OCI-M2 (cell line): ENCODE results near the gene GSDMA.
"Not testable (repeated sequence)": the region's sequence is repeated elsewhere in the genome, so short reads cannot be mapped to it uniquely, and the experiment has no call there.

Source experiments
- DNase-seq: peaks from one replicate; lab custom pipeline; 2025; ENCODE audit not compliant: unreplicated experiment; lab: John Stamatoyannopoulos, UW

The GSDMA gene

DNA sequence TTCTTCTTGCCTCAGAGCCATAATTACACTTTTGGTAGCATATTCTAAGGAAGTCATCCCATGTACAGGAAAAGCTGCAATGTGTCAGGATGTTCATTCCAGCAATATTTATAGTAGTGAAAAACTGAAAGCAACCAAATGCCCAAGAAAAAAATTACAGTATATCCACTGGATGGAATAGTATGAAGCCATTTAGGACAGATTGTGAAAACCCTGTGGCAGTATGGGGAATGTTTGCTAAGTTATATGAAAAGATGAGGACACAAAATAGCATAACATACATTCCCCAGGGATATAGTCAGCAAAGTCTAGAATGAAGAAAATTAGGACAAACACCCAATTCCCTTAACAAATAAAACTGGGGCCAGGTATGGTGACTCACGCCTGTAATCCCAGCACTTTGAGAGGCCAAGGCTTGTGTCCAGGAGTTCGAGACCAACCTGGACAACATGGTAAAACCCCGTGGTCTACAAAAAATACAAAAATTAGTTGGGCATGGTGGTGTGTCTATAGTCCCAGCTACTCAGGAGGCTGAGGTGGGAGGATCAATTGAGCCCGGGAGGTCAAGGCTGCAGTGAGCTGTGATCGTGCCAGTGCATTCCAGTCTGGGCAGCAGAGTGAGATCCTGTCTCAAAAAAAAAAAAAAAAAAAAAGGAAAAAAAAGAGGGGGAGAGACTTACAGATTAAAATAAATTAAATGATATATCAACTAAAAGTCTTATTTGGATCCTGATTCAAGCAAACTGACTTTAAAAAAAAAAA, 33.0 kb upstream of the GSDMA start:
- no peak for DNase-seq

DNA sequence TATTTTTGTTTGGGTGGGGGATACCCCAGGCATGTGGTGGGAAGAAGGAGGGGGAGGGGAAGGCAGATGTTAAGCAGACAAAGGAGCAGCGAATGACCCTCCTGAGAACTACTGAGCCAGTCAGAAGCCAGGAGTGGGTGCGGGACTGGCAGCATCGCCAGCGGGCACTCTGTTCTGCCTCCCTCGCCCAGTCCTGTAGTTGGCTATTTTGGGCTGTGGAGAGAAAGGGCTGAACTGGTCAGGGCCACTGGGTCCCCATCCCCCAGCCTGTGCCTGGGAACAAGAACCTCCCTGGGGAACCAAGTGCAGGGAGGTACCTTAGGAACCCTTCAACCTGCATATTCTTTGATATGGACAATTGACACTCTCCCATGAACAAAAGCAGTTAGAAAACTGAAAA, 28.9 kb upstream of the GSDMA start:
- DNase-seq: no peak

DNA sequence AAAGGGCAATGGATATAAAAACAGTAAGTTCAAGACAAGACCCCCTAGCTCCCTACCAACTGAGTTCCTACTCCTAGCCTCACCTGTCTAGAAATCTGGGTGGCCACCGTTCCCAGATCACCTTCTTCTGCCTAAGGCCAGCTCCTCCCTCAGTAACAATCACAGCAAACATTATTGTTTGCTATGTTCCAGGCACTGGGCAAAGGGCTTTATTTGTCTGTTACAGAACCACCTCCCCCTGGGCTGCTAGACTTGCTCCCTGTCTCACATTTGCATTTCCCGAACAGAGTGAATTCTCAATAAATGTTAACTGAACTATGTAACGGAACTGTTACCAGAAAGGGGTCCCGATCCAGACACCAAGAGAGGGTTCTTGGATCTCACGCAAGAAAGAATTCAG, 28.5 kb upstream of the GSDMA start:
- DNase-seq: no peak

DNA sequence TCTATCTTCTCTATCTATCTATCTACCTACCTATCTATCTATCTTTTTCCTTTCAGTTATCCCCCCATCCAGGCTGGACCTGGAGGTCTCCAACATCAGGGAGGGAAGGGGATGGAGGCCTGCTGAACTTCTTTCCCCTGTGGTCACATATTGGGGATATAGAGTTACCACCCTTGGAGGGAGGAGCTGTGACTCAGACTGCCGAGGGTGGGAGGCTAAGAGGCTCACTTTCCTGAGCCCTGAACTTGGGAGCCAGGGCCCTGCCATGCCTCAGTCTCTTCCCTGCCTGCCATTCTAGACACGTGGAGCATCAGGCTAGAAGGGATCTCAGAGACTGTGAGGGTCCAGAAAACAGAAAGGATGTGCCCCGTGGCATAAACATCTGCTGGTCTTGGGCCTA, 26.9 kb upstream of the GSDMA start:
- no peak for DNase-seq

DNA sequence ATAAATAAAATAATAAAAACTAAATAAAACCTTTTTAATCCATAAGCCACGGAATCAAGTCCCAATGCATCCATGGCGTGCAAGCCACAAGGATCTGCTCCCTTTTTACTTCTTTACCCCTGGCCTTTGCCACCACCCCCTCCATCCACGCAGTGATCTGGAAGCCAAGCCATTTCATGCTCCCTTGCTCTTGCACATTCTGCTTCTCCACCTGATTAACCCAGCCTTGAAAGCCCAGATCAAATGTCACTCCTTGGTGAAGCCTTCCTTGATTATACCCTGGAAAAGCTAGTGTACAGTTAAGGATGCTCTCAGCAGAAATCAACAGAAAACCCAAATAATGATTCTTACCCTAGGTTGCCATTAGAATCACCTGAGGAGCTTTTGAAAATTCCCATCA, 25.4 kb upstream of the GSDMA start:
- no peak for DNase-seq

DNA sequence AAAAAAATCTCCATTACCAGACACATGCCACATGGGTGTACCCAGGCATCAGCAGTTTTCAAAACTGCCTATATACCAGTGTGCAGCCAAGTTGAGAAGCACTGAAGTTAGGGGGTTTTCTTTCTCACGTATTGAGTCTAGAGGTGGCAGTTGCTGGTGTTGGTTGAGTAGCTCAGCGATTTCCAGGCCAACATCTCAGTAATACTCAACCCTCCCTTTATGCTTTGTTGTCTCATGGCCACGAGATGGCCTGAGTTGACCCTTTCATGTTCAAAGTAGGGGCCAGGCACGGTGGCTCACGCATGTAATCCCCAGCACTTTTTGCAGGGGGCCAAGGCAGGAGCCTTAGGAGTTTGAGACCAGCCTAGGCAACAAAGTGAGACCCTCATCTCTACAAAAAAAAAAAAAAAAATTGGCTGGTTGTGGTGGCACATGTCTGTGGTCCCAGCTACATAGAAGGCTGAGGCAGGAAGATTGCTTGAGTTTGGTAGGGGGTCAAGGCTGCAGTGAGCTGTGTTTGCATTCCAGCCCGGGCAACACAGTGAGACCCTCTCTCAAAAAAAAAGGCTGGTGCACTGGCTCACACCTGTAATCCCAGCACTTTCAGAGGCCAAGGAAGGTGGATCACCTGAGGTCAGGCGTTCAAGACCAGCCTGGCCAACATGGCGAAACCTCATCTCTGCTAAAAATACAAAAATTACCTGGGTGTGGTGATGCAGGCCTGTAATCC, 24.5 kb upstream of the GSDMA start:
- no peak for DNase-seq

DNA sequence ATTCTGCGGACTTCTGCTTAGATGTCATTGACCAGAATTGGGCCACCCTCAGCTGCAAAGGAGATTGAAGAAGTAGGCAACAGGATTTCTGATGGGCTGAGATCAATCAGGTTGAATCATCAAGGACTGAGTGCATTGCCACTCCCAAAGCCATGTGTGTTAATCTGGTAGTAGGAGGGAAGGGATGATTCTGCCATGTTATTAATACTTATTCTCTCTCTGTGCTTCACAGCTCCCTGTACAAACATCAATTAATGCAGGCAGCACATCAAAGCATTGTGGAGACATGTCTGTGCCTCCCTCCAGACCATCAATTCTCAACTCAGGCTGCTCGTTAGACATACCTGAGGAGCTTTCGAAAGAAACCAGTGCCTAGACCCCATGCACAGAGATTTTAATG, 23.7 kb upstream of the GSDMA start:
- no peak for DNase-seq

DNA sequence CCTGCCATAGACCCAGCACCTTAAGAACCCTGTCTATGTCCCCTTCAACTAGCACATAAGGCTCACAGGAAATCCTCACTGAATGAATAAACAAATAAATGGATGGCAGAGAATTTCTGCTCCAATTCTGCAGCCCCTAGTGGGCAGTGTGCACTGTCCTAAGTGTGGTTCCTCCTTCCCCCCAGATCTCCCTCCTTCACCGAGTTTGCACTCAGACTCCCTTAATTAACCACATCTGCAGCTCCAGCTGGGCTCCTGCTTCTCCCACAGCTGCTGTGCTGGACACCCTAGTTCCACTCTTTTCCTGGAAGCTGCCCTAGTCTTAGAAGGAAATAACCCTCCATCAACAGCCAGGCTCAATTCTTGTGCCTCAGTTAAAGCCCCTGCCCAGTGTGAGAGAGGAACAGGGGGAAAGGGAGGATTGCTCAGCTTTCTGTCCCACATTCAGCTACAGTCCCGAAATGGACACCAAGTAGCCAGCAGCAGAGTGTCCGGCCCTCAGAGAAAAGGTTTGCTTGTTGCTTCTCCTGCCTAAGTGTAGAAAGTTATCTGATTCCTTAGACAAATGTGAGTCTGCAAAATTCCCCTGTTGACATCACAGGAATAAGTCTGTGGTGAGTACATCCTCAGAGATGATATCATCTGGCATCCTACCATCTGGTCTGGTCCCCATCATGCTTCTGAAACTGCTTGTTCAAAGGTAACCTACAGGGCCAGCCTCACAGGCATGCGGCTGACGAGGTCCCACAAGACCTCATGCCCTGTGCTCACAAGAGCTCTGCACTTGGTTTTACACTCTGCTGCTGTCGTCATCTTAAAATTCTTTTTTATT, 23.0 kb upstream of the GSDMA start:
- no peak for DNase-seq

DNA sequence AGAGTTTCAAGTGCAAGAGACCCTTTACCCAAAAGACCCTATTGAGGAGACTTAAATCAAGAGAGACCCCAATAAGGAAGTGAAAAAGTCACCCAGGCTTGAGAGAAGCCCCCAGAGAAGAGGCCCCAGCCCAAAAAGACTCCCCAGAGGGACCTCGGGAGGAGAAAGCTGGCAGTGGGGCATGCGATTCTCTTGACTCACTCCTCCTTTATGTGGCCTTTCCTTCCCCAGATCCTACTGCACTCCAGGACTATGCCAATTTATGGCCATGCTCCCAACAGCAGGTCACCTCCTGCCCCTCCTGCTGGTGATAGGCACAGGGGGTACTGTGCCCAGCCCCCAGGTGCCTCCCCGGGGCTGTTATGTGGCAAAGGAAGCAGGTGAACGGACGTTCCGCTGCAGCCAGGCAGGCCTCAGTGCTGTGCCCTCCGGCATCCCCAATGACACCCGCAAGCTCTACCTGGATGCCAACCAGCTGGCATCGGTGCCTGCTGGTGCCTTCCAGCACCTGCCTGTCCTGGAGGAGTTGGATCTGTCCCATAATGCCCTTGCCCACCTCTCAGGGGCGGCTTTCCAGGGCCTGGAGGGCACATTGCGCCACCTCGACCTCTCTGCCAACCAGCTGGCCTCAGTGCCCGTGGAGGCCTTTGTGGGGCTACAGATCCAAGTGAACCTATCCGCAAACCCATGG, 19.0 kb upstream of the GSDMA start:
- DNase-seq: no peak

DNA sequence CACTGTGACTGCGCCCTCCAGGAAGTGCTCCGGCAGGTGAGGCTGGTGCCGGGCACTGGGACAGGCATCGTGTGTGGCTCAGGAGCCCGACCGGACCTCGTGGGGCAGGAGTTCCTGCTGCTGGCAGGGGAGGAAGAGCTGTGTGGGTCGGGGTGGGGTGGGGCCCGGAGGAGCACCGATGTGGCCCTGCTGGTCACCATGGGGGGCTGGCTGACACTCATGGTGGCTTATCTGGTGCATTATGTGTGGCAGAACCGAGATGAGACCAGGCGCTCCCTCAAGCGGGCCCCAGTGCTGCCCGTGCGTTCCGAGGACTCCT, 18.5 kb upstream of the GSDMA start:
- no peak for DNase-seq

DNA sequence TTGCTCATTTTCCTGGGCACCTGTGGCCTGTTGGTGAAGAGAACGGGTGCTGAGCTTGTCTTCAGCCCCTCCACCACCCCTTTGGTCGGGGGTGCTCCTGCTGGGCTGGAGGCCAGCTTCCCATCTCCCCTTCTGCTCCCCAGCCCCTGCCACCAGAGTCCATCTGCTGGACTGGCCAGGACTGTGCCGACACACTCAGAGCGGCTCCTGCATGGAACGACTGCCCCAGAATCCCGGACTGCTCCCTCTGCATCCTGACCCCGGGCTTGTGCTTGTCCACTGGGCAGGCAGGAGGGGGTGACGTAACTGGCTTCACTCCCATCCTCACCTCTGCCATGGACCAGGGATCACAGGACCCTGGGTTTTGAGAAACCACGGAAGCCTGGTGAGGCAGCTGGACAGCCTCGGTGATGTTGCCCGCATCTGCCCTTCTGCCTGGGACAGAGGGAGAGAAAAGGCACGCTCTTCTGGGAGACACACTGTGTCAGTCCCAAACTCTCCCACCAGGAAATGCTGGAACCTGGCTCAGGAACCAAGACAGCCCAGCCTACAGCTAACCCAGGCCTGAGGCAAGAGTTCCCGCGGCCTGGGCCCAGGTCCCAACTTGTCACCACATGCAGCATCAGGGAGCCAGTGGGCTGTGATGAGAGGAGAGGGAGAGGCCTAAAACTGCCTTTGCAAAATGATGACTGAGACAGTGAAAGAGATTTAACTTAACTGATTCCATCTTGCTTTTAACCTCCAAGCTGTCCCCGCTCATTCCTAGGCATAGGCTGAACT, 16.1 kb upstream of the GSDMA start:
- no peak for DNase-seq

DNA sequence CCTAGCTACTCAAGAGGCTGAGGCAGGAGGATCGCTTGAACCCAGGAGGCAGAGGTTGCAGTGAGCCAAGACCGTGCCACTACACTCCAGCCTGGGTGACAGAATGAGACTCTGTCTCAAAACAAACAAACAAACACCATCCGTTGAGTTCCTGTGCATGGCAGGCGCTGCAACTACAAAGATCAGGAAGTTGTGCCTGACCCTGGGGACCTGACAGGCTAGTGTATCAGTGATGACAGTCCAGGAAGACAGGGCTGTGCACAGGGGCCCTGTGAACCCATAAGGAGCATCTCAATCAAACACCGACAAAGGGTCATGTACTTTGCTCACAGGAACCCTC, 14.3 kb upstream of the GSDMA start:
- not testable (repeated sequence) for DNase-seq

DNA sequence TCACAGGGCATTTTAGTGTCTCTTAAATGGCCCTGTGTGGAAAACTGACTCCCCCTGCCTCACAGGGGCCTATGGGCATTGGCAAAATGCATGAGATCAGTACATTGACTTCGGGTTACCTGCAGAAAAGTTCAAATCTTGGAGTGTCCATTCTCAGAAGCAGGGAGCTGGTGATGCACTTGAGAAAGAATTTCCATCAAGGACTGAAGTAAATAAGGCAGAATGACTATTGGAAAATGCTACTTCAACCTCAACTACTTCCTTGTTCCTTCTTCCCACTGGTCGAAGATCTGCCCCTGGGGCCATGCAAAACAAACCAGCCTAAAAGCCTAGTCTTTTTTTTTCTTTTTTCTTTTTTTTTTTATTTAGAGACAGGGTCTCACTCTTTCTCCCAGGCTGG, 13.8 kb upstream of the GSDMA start:
- no peak for DNase-seq

DNA sequence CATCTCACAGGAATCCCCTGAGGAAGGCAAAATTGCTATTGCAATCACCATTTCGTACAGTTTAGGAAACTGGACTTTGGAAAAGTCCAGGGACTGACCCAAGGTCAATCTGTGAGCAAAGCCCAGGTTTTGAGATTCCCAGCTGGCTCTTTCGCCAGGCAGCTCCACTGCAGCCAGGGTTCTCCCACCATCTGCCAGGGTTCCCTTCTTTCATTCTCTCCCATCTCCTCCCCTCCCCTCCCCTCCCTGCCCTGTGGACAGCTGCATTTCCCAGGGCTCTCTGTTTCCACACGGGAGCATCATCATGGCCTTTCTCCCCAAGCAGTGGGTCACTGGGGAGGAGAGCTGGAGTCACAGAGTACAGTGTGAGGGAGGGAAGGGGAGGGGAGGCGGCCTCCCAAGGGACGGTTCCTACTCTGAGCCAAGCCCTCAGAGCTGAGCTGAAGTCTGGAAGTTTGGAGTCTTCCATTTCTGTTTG, 11.9 kb upstream of the GSDMA start:
- DNase-seq: no peak

DNA sequence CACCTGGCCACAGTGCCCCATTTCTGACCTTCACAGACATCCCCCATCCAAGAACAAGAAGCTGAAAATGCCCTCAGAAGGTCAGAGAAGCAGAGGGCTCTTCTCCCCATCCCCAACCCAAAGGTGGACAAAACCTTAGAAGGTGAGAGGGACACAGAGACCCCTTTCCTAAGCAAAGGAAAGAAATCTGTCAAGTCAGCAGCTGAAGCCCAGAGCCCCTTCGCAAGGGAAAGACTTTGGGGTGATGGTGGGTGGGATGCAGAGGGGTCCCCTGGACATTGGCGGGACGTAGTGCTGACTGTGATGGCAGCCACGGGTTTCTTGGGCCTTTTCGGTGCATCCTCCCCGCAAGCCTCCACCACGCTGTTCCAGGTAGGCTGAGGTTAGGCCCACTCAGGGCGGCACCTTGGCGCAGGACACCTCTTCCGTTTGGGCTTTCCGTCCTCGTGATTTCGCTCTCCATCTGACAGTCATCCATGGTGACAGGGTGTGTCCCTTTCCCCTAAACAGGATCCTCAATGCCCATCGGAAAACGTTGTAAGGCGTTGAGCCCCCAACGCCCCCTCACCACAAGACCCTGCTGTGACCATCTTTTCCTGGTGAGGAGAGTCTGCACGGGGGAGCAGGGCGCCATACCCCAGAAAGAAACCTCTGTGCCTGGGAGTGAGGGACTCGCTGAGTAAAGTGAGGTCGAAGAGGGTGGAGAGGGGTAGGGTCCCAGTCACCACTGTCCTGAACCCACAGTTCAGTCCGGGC, 10.7 kb upstream of the GSDMA start:
- DNase-seq: no peak

DNA sequence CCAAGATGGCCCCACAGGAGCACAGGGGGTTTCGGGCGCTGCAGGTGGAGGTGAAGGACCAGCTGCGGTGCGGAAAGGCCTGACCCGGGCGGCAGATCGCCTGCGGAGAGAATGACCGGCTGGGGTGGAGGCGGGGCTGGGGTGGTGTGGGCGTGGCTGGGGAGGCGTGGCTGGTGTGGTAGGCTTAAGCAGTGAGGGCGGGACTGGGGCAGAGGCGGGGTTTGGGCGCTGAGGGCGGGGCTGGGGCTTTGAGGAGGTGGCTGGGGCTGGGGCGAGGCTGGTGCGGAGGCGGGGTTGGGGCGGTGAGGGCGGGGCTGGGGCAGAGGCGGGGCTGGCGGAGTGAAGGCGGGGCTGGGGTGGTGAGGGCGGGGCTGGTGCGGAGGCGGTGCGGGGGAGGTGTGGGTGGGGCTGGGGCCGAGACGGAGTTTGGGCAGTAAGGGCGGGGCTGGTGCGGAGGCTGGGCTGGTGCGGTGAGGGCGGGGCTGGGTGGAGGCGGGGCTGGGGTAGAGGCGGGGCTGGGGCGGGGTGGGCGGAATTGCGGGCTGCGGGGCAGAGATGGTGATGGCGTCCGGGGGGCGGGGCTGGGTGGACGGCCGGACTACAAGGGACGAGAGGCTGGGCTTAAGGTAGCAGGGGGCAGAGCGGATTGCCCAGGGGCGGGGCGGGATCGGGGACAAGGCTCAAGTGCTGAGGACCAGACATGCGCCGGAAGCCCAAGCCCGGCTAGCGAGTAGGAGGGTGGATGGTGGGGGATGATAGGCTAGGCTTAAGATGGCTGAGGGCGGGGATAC, 9.9 kb upstream of the GSDMA start:
- peak; percentile 35 for DNase-seq

DNA sequence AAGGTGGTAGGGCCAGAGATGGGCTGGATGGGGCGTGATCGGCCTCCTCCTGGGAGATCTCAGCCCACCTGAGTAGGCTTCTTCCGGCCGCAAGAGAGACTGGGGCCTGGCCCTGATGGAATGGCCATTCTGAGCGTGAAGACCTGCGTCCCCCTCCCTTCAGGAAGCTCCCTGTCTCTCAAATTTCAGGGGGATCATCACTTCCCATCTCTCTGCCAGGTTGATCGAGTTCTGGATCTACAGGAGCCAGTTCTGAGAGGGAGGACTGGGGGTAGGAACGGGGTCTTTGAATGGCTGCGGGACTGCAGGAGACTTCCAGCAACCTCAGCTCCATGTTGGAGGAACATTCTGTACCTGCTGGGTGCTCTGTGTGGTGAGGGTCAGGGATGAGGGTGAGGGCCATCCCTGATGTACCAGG, 9.3 kb upstream of the GSDMA start:
- no peak for DNase-seq

DNA sequence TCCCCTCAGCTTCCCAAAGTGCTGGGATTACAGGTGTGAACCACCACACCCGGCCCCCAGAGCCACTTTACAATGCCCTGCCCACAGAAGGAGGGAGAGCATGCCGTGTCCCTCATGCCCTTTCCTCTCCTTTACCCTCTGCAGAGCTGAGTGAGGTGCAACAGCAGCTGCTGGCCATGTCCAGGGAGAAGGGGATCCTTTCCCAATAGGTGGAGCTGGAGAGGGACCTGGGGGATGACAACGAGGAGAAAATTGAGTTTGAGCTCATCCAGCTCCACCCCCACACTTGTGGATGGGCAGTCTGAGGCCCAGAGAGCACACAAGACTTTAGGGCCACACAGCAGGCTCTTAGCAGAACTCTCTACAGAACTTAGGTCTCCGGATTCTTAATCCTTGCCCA, 7.9 kb upstream of the GSDMA start:
- no peak for DNase-seq

DNA sequence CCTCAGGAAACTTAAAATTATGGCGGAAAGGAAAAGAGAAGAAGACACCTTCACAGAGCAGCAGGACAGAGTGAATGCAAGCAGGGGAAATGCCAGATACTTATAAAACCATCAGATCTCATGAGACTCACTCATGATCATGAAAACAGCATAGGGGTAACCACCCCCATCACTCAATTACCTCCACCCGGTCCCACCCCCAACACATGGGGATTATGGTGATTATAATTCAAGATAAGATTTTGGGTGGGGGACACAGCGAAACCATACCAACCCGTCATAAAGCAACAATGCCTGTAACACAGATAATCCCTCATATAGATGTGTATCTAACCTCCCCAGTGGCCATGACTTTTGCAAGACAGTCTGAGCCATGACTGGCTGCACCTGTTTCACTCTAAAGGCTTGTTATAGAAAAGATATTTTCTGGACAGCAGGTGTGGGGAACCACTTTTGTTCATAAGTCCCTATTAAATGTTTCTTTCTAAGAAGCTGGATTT, 7.0 kb upstream of the GSDMA start:
- DNase-seq: no peak
